Renal cortex interstitium (tissue), 11 donors: ENCODE data around the gene LAPTM4A. TPM values are rescaled to one million over a fixed set of nuclear protein-coding genes. Genes with fewer than 3 reads are reported as not detected.
"Not testable (repeated sequence)": the region's sequence is repeated elsewhere in the genome, so short reads cannot be mapped to it uniquely, and the experiment has no call there.

Experiments
- DNase-seq, 11 donors: peaks; one replicate each; pipeline ENCODE4 v3.0.0-alpha.2; 2013; ENCODE audit warnings: low read depth in 9 of 11, low spot score in 4 of 11; ENCODE audit errors: extremely low read depth in 1 of 11
- polyA plus RNA-seq, 3 donors: library from polyadenylated mRNA; unstranded; fragments of 120-200 nt; gene quantifications; one replicate each; pipeline ENCODE4 v1.2.1, GENCODE V29; 2013; ENCODE audit not compliant: insufficient read length in 3 of 3

The LAPTM4A gene
- polyA plus RNA-seq, 3 donors = 417 to 496 (median 433) TPM

GRCh38 chr2:20085909-20086308 is 34.5 kb upstream of the LAPTM4A start:
- DNase-seq = not testable (repeated sequence)

- DNase-seq = not testable (repeated sequence)
These were observed 31.4 kb upstream of the LAPTM4A start for GRCh38 chr2:20082812-20083211.

- no peak for DNase-seq
These were observed 30.4 kb upstream of the LAPTM4A start for GRCh38 chr2:20081841-20082240.

GRCh38 chr2:20080839-20081415 is 29.5 kb upstream of the LAPTM4A start:
- peak in 1 of 11 donors; percentile 54 for DNase-seq

GRCh38 chr2:20080428-20080827 is 29.0 kb upstream of the LAPTM4A start:
- no peak for DNase-seq

- no peak for DNase-seq
These were observed 28.2 kb upstream of the LAPTM4A start for GRCh38 chr2:20079546-20080115.

GRCh38 chr2:20077411-20077940 is 26.0 kb upstream of the LAPTM4A start:
- no peak for DNase-seq

GRCh38 chr2:20076757-20077156 is 25.3 kb upstream of the LAPTM4A start:
- DNase-seq = no peak

GRCh38 chr2:20074901-20075300 is 23.5 kb upstream of the LAPTM4A start:
- DNase-seq = no peak

- not testable (repeated sequence) for DNase-seq
These were observed 22.7 kb upstream of the LAPTM4A start for GRCh38 chr2:20074046-20074648.

GRCh38 chr2:20073460-20073859 is 22.0 kb upstream of the LAPTM4A start:
- no peak for DNase-seq

- no peak for DNase-seq
These were observed 21.2 kb upstream of the LAPTM4A start for GRCh38 chr2:20072436-20073158.

GRCh38 chr2:20071397-20072383 is 20.3 kb upstream of the LAPTM4A start:
- DNase-seq = peak in 4 of 11 donors; percentile 62 to 75 (median 68)

- no peak for DNase-seq
These were observed 18.3 kb upstream of the LAPTM4A start for GRCh38 chr2:20069756-20070155.

GRCh38 chr2:20067992-20068584 is 16.7 kb upstream of the LAPTM4A start:
- peak in 1 of 11 donors; percentile 49 for DNase-seq

GRCh38 chr2:20065885-20066602 is 14.6 kb upstream of the LAPTM4A start:
- no peak for DNase-seq

GRCh38 chr2:20064841-20065240 is 13.4 kb upstream of the LAPTM4A start:
- no peak for DNase-seq

GRCh38 chr2:20064421-20064820 is 13.0 kb upstream of the LAPTM4A start:
- DNase-seq = no peak
